Pulmonary artery endothelial cell (primary cell): ENCODE data around the gene NOVA1. TPM values are rescaled to one million over a fixed set of nuclear protein-coding genes. Genes with fewer than 3 reads are reported as not detected.

Source experiments
- DNase-seq: peaks from one replicate; pipeline ENCODE4 v3.0.0-alpha.2; 2011; ENCODE audit warnings: low read depth, low spot score
- total RNA-seq: library from RNA; depleted of rRNA; stranded (reverse); fragments of >200 nt; gene quantifications from 2 replicates; pipeline ENCODE4 v1.2.3, GENCODE V29; 2014

Gene NOVA1
- total RNA-seq, 1 donor from 2014 or later, result 2.1 TPM

DNA sequence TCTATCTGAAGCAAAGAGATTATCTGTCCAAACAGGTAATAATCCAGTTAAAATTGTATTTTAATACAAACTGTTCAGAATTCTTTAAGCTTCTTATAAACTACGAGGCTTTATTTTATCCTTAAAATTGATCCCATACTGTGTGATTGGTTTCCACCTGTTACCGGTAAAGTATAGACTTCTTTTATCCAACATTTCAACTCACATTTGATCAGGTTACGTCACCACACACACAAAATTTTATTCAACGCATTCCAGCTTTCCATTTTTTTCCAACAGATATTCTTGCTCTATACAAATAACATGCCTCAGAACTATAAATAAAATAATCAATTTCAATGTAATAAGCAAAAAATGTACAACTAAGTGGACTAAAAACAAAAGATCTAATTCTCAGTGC lies 4.5 kb downstream of the NOVA1 start:
- DNase-seq, result no peak

DNA sequence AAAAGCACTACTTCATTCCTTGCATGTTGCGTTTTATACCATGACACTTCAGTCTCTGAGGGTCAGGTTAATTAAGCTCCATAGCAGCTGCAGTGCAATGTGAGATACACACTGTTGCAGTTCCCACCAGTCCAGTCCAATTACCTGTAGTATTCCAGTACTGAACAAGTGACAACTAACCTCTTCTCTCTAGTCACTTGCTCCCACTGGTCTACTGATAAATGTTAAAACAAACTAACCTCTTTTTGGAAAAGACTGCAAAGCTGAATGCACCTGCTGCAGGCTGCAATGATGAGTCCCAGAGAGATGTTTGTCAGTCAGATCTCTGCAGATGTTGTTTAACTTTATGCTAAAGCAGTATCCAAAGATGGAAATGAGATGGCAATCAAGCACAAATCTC lies 7.9 kb downstream of the NOVA1 start:
- no peak for DNase-seq

DNA sequence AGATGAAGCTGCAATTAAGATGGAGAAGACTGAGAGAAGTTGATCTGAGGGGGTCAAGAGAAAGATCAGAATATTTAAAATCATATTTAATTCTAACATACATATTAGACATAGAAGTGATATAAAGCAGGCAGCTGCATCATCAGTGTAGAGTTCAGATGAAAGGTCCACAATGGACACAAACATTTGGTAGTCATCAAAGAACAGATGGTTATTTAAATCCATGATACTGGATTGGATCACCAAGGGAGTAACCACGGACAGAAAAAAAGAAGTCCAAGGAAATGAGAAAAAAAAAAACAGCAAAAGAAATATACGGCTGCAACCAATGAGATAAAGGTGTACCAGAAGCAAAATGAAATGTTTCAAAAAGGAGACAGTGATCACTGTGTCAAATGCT lies 20.1 kb downstream of the NOVA1 start:
- no peak for DNase-seq

DNA sequence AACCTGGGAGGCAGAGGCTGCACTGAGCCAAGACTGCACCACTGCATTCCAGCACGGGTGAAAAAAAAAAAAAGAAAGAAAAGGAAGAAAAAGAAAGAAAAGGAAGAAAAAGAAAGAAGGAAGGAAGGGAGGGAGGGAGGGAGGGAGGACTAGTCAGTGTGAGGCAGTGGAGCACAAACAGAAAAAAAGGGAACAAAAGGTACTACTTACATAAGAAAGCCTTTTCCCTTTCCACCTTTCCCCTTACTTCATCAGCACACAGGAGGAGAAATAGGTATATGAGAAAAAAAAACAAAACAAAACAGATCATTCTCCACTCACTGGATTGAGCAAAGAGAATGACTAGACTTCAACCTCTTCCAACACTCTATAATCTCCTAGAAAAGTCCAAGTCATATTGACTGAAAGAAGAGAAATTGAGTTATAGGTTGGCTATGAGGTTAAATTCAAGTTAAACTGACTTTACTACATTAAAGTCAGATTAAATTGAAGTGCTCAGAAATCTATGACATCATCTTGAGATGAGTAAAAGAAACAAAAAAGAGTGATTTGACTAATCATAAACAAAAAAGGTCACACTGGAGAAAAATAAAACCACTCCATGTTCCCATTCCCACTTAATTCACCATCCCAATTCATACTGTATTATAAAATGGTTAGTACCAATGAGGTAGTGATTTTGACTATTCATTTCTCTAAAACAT lies 43.6 kb downstream of the NOVA1 start:
- DNase-seq, result no peak

DNA sequence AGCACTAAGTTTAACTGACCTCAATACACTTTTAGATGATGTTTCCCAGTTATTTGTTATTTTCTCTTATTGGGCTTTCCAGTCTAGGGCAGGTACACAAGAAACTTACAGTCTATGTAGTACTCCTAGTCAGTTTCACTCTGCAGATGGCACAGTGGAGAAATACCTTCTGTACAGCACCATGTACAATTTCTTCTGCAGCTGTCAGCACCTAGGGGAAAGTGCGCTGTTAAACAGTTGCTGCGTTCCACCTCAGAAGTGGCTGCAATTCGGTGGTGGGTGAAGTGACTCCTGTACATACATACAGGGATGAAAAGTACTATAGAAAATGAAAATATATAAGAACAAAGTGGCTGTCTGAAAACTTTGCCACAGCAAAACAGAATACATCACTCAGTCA lies 48.3 kb downstream of the NOVA1 start:
- DNase-seq, result no peak

DNA sequence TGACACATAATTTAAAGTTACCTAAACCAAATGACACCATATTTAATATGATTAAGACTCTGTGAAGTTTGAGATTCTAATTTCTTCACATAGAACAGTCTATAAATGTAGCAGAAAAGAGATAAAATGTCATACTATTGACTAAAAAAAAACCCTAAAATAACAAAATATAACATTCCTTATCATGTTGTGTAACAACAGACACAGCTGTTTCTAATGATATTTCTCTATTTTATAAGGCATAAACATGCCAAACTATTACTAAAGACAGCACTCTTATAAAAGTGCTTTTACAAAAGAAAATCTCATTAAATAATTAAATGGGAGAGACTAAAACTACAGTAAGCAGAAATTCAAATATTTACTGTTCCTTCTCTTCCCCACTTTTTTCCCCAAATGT lies 49.4 kb downstream of the NOVA1 start:
- DNase-seq, result no peak

DNA sequence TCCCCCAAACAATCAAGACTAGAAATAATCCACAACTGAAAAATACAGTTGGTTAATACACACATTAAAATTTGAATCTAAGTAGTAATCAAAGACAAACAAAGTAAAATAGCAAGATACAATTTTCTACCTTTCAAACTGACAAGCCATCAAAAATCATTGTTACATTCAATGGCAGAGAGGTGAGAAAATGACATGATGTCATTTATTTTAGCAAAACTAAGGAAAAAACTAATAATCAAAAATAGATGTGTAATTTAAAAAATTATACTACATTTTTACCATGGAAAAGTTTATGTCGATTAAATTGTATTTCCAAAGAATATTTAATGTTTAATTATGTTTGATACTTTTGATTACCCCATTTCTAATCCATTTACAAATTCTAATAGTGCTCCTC lies 59.7 kb downstream of the NOVA1 start:
- DNase-seq, result no peak

DNA sequence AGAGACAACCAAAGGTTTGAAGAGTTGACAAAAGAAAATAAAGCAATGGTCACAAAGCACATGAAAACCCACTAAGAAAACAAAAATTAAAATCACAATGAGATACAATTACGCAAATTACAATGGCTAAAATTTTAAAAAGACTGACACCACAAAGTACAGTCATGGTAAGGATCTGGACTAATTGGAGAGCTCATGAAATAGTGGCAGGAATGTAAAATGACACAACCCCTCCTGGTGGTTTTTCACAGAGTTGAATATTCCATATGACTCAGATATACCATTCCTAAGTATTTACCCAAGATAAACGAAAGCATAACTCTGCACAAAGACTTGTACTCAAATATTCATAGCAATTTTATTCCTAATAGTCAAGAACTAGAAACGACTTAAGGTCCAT lies 65.9 kb downstream of the NOVA1 start:
- no peak for DNase-seq

DNA sequence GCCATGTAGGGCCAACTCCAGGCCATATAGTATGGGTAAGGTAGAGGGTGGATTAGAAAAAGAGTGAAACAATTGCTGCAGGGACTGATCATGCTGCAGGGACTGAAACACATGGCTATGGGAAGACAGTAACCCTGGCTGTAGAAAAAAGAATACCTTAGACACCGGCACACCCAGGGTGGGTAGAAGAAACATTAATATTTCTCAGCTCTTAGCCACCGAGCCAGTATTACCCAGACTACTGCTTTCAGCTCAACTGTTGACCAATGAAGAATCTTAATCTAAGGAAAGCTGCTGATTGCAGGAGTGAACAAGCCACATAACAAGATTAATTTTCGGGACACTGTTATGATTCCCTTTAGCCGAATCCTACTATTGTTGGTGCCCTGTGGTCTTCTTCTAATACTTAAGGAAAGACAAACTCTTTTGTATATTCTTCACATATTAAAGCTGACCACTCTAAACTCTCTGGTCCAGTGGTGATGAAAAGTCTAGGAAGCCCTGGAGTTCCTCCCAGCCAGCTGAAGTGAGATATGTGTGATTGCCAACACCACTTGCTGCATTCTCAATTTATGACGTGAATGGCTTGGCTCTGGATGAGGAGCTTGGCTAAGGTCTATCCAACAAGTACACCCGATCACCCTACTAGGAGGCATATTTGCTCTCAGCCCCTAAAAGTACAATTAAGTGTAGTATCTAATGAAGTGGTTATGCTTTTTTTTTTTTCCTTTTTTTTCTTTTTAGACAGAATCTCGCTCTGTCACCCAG lies 69.2 kb downstream of the NOVA1 start:
- no peak for DNase-seq

DNA sequence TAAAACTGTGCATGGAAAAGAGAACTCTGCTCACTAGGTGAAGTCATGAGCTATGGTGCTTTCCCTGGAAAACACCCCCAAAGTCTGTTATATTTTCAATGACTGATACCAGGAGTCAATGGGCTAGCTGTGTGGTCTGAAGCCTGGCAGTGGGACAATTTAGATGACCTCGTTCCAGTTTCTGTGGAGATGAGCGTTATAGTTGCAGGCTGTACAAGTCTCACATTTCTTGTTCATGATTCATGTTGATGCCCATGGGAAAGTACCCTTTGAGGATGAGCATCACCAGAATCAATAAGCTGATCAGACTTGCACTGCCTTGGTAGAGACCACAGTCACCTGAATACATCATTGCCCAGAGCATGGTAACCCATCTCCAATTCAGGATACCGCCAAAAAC lies 70.7 kb downstream of the NOVA1 start:
- no peak for DNase-seq

DNA sequence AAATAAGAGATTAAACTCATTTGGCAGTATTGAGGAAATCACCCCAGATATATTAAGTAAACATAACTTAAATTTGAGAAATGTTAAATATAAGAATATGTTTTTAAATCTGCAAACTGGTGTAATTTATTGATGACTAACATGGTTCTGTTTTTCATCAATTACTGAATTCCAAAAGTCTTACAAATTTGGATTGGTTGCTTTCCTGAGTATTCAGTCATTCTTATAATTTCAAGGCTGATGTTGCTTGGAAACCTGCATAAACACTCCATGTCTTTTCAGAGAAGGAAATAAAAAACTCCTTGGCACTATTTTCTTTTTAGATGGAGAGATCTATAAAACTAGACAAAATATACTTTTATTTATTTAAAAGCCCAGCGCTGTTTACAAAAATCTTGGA lies 71.7 kb downstream of the NOVA1 start:
- DNase-seq, result no peak

DNA sequence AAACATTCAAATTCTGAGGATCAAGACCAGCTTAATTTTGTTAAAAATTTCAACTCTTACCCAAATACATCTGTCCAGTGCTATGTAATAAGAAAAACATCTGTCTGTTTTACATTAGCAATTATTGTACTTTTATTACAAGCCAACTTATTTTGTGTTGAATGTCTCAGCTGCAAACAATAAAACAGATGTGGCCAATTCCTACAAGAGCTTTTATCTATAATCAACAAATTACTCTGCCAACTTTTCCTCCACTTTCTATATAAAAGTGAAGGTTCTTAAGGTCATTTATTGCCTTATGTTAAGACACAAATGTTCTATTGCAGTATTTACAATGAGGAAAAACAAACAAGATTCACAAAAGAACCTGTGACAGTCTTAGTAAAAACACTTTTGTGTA lies 72.7 kb downstream of the NOVA1 start:
- DNase-seq, result no peak

DNA sequence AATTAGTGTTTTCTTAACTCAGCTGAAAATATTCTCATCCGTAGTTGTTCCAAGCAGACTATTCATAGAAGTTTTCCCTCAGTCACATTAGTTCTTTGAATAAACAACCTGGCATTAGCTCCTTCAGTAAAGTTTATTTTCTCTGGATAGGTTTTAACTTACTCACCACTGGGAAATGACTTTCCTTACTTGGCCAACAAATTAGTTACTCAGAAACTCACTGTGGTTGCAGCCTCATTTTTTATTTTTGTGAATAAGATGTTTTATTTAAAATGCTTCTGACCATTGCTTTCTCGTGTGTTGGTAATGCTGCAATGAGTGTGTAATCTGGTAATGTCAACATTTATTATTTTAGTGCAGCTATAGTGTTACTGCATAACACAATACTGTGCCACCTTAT lies 74.9 kb downstream of the NOVA1 start:
- DNase-seq, result no peak

DNA sequence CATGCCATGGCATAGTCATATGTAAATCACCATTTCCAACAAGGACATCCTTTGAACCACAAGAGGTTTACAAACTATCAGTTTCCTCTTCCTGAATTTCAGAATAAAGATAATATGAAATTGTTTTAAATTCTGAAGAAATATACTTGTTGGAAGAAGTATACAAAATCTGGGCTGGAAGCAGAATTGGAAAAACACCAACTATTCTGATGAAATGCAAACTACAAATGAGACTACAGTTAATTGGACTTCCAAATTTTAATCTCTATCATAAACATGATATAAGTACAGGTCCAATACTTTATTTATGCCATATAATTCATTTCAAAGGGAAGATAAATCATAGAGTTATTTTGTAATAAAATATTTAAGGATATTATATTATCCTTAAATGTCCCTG lies 80.1 kb downstream of the NOVA1 start:
- no peak for DNase-seq

DNA sequence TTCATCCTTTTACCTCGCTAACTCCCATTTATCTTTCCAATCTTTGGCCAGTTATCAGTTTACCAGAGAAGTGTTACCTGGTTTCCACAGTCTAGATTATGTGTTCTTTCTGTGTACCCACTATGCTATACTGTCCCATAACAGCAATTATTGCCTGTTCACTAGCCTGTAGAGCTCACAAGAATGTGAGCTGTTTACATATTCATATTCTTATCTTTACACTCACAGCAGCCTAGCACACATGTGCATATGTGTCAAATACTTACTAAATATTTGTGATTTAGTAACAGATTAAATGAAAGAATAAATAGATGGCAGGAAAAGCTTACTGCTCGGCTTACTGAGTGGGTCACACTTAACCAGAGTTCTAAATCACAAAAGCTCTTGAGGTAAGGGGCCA lies 97.8 kb downstream of the NOVA1 start:
- DNase-seq, result no peak

DNA sequence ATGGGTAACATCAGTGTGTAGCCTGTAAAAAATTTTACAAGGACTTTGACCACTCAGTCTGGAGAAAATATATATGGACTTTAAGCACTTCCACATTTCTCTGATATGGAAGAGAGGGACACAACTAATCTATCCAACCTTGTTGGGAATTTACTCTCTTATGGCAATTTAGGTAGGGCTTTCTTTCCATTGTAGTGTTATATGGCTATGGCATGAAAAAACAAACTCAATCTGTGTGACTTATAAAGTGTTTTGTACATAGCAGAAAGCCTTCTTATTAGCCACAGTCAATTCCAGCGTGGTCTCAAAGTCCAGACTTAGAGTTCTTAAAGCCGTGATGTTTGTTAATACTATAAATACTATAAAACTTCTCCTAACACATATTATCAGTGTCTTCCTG lies 98.3 kb downstream of the NOVA1 start:
- DNase-seq, result no peak

DNA sequence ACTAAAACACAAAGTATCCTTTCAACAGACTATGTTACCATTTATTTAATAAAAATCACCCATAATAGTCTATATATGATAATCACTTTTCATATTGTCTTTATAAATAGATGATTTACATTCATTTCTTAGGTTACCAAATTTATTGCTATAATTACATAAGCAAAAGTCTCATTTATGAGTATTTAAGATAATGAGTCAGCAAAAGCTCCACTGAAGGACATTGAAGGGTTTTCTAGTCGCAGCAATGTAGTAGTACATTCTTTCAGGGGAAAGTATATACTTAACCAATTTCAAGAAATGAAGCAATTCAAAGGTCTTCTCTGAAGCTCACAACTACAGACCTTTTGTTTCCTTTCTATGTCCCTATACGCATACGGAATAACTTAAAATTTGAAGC lies 110.9 kb downstream of the NOVA1 start:
- DNase-seq, result no peak

DNA sequence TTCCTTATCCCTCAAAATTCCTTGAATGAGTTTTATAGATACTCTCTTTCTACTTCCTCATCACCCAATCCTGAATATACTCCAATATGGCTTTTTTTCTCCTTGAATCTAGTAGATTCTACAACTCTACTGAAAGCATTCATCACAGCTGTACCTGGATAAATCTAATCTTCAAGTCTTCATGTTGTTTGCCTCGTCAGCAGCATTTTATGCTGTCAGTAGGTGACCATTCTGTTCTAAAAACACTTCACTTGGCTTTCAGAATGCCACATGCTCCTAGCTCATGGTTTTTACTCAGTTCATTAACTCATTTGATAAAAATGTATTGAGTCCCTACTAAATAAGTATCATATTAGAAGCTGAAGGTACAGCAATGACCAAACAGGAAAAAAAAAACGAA lies 113.3 kb downstream of the NOVA1 start:
- DNase-seq, result no peak

DNA sequence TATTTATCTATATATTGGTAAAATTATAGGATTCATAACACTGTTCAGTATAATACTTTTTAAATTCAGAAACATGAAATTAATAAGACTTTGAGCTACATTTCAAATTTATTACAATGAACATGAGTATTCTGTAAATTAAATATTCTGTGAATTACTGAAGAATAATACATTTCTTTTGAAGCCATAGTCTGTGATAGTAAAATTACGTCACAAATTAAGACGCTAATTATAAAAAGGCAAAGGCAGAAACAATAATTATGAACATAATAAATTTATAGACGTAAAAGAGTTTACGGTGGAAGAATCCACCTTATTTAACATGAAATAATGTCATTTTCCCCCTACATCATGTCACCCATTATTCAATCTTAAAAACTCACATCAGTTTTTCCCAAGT lies 118.9 kb downstream of the NOVA1 start:
- DNase-seq, result no peak

DNA sequence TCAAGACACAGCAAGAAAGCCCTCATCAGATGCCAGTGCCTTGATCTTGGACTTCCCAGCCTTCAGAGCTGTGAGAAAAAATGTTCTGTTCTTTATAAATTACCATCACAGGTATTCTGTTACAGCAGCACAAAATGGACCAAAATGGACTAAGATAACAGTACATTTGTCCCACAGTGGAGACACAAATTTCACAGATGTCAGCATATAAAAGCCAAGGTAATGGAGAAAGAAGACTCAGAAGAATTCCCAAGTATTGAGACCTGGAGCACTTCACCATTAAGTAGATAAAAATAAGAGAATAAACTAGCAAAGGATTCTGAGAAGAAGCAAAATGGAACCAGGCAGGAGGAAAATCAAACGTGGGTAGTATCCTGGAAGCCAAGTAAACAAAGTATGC lies 131.0 kb downstream of the NOVA1 start:
- DNase-seq, result no peak

DNA sequence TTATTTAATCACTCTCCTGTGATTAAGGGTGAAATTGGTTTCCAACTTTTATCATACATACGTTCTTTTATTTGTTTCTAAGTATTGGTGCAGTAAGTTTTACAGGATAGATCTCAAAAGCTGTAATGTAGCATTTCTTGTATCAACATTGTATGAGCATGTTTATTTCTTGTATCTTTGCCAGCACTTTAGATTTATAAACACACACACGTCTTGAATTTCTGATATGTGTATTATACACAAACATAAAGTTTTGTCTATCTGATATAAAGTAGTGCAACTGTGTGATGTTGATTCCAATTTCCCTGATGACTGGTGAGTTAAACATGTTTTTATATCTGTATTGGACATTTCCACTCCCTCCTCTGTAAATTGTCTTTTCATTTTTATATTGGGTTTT lies 134.7 kb downstream of the NOVA1 start:
- DNase-seq, result no peak

DNA sequence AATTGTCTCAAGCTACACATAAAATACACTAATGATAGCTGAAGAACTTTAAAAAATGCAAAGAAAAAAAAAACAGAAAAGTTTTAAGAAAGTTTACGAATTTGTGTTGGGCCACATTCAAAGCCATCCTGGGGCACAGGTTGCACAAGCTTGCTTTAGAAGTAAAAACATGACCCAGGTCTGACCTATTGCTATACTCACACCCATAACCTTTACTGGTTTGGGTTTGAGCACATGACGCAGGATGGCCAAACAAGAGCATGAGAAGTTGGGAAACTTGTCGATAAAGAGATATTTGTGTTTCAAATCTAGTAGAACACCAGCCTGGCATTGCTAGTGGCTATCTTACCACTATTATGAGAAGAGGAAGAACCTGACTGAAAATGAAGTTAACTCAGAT lies 143.7 kb downstream of the NOVA1 start:
- no peak for DNase-seq

DNA sequence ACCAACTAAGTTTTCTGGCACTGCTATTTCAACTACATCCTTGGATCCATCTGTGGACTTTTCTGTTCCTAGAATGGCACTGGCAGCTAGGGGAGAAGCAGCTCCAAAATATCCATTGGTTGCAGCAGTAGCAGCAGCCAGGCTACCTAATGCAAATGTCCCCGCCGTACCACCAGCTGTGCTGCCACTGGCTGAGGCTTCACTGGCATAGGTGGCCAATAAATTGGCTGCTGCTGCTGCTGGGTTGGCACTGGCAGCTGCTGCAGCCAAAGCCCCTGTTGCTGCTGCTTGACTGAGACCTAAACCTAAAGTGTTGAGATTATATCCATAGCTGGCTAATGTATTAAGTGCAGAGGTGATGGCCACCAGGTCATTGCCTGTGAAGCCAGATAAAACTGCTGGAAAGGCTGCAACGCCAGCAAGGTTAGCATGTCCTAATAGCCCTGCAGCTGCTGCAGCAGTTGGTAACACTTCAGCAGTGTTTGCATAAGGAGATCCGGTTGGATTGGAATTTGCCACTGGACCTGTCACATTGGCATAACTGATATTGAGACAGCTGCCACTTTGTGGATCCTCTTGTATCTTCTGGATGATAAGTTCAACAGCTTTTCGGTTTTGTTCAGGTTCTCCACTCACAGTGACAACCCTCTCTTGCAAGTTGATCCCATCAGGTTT lies 149.5 kb downstream of the NOVA1 start:
- no peak for DNase-seq
